RWPE2 (cell line): ENCODE data around the gene ELMOD2.

Experiments
- ATAC-seq: fragments of 200-7000 bp; cut with Tn5 transposase; 3 replicates; pipeline ENCODE4 v1.9.1; 2021; ENCODE audit warnings: low read depth
- DNase-seq: peaks from one replicate; pipeline ENCODE4 v3.0.0-alpha.2; 2020; ENCODE audit warnings: low spot score
- H3K27ac ChIP-seq: fragments of 450-650 bp; 2 replicates; pipeline ENCODE4 v1.5.1; 2017; ENCODE audit warnings: mild to moderate bottlenecking; ENCODE audit not compliant: poor library complexity, severe bottlenecking
- H3K27me3 ChIP-seq: fragments of 250-450 bp; sonication (Bioruptor Pico); 2 replicates; pipeline ENCODE4 v1.5.1; 2021; ENCODE audit warnings: mild to moderate bottlenecking, moderate library complexity; ENCODE audit not compliant: insufficient read depth, poor library complexity, severe bottlenecking
- H3K36me3 ChIP-seq: fragments of 250-450 bp; sonication (Bioruptor Pico); 2 replicates; pipeline ENCODE4 v1.5.1; 2020; ENCODE audit warnings: low read depth, mild to moderate bottlenecking, moderate library complexity
- H3K4me1 ChIP-seq: fragments of 250-450 bp; sonication (Bioruptor Pico); 2 replicates; pipeline ENCODE4 v1.5.1; 2021; ENCODE audit warnings: mild to moderate bottlenecking, moderate library complexity; ENCODE audit not compliant: insufficient read depth, poor library complexity, severe bottlenecking
- H3K4me3 ChIP-seq: fragments of 250-450 bp; sonication (Bioruptor Pico); 2 replicates; pipeline ENCODE4 v1.5.1; 2021; ENCODE audit warnings: mild to moderate bottlenecking, moderate library complexity; ENCODE audit not compliant: severe bottlenecking
- H3K9me3 ChIP-seq: fragments of 250-450 bp; sonication (Bioruptor Pico); 2 replicates; pipeline ENCODE4 v1.5.1; 2021; ENCODE audit warnings: mild to moderate bottlenecking, moderate library complexity; ENCODE audit not compliant: severe bottlenecking
- TF ChIP-seq, protein P1 (sequence below): fragments of 450-650 bp; IDR thresholded peaks from one replicate; pipeline ENCODE4 v1.5.1; 2017; ENCODE audit warnings: mild to moderate bottlenecking, moderate library complexity; ENCODE audit not compliant: poor library complexity, severe bottlenecking

ELMOD2 gene, protein sequence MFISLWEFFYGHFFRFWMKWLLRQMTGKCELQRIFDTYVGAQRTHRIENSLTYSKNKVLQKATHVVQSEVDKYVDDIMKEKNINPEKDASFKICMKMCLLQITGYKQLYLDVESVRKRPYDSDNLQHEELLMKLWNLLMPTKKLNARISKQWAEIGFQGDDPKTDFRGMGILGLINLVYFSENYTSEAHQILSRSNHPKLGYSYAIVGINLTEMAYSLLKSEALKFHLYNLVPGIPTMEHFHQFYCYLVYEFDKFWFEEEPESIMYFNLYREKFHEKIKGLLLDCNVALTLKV

DNA sequence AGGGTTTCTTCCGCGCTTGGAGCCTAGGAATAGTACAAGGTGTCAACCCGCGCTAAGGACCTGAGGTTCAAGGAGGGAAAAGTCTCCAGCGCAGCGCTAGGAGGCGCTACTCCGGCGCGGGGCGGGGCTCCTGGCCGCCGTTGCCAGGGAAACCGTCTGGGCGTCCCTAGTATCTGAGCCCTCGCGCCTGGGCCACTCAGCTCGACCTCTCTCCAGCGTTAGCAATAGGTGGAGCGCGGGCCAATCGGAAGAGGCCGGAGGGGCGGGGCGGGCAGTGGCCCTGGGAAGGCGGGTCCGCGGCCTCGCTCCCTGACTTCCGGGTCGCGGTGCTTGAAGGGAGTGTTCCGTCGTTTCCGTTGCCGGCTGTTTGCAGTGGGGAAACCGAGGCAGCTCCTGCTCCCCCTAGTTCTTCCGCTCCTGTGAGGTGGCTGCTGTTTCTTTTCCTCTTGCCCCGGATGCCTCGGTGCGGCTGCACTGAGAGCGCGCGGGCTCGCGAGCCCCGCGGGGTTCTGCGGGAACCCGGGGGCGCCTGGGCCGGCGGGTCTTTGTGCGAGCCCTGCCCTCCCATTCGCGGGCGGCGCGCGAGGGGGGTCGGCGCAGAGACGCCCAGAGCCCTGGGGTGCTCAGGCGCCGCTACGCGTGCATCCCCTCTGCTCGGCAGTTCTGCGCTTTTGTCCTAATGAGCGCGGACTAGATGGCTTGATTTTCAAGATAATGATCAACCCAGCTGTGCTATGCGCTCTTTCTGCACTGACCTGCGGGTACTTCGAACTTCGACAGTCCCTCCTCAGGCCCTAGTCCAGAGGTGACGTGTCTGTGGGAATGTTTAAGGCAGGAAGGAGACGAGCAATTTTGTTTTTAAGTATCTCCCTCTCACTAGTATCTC lies at the start of gene ELMOD2:
Gene ELMOD2 (plus strand): TSS at position 312 of the 886 bp plus-strand sequence. CDS start 1,261 bp downstream, outside the sequence.
- H3K4me3 ChIP-seq = peak within 1 kb of the TSS; percentile 72
- H3K27me3 ChIP-seq = no peaks in the 10 kb centered on the region
- peaks cover 11% of the 10 kb centered on the region for H3K36me3 ChIP-seq
- no peaks in the 10 kb centered on the region for H3K9me3 ChIP-seq
- peak; percentile 100 for ATAC-seq
- TF ChIP-seq, protein P1, sequence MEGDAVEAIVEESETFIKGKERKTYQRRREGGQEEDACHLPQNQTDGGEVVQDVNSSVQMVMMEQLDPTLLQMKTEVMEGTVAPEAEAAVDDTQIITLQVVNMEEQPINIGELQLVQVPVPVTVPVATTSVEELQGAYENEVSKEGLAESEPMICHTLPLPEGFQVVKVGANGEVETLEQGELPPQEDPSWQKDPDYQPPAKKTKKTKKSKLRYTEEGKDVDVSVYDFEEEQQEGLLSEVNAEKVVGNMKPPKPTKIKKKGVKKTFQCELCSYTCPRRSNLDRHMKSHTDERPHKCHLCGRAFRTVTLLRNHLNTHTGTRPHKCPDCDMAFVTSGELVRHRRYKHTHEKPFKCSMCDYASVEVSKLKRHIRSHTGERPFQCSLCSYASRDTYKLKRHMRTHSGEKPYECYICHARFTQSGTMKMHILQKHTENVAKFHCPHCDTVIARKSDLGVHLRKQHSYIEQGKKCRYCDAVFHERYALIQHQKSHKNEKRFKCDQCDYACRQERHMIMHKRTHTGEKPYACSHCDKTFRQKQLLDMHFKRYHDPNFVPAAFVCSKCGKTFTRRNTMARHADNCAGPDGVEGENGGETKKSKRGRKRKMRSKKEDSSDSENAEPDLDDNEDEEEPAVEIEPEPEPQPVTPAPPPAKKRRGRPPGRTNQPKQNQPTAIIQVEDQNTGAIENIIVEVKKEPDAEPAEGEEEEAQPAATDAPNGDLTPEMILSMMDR = peak; percentile 97
- H3K27ac ChIP-seq = peak within 1 kb of the TSS; percentile 47
- peak; percentile 98 for DNase-seq
- peaks cover 18% of the 10 kb centered on the region for H3K4me1 ChIP-seq

DNA sequence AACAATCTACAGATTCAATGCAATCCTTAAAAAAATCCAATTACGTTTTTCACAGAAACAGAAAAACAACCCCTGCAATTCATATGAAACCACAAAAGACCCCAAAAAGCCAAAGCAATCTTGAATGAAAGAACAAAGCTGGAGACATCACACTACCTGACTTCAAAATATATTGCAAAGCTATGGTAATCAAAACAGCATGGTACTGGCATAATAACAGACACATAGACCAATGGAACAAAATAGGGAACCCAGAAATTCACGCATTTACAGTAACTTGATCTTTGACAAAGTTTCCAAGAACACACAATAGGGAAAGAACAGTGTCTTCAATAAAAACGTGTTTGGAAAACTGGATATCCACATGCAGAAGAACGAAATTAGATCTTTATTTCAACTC lies 40.5 kb upstream of the ELMOD2 start:
- no peak for DNase-seq
- TF ChIP-seq, protein P1 = no peak
- no peaks in the 10 kb centered on the region for H3K9me3 ChIP-seq
- H3K4me1 ChIP-seq = no peaks in the 10 kb centered on the region
- no peak for ATAC-seq
- no peaks in the 10 kb centered on the region for H3K36me3 ChIP-seq
- no peak overlapping the region for H3K4me3 ChIP-seq
- H3K27ac ChIP-seq = no peak overlapping the region
- peaks cover 3% of the 10 kb centered on the region for H3K27me3 ChIP-seq

DNA sequence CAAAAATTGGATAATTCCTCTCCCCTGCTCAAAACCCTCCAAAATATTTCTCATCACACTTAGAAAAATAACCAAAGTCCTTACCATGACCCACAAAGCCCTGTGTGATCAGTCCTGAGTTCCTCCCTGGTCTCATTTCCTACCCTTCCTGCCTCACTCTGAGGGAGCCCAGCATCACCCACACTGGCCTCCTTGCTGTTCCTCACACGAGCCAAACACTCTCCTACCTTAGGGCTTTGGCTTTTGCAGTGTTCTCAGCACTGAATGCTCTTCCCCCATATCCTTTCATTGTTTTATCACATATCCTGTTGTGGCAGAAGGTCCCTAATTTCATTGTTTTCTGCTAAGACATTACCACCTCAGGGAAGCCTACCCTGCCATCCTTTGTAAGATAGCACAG lies 38.0 kb upstream of the ELMOD2 start:
- Histone ChIP-seq H3K27ac (no peak overlapping the region), H3K36me3 (no peaks in the 10 kb centered on the region), H3K27me3 (peaks cover 3% of the 10 kb centered on the region), H3K9me3 (no peaks in the 10 kb centered on the region), H3K4me1 (no peaks in the 10 kb centered on the region), H3K4me3 (no peak overlapping the region)
- ATAC-seq (no peak), DNase-seq (no peak)
- TF ChIP-seq, protein P1 = no peak

DNA sequence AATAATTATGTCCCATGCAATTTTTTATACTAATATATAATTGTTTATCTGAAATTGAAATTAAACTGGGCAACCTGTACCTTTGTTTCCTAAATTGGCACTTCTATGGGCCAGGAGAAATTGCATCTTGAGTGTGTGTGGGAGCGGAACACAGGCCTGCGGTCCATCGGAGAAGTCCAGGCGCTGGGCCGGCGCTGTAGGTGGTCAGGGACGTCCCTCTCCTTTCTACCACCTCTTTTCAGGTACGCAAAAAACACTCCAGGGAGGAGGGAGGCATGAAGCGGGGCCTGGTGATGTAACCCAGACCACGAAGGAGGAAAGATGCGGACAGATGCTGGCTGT lies 26.6 kb upstream of the ELMOD2 start:
- H3K9me3 ChIP-seq = no peaks in the 10 kb centered on the region
- H3K36me3 ChIP-seq = no peaks in the 10 kb centered on the region
- TF ChIP-seq, protein P1 = no peak
- peaks cover 53% of the 10 kb centered on the region for H3K27me3 ChIP-seq
- no peak for DNase-seq
- H3K4me1 ChIP-seq = no peaks in the 10 kb centered on the region
- ATAC-seq = no peak
- no peak overlapping the region for H3K27ac ChIP-seq
- no peak overlapping the region for H3K4me3 ChIP-seq
